ENCODE measurements around the gene CIROP.
"Not testable (repeated sequence)": the region's sequence is repeated elsewhere in the genome, so short reads cannot be mapped to it uniquely, and the experiment has no call there.

CIROP gene

DNA sequence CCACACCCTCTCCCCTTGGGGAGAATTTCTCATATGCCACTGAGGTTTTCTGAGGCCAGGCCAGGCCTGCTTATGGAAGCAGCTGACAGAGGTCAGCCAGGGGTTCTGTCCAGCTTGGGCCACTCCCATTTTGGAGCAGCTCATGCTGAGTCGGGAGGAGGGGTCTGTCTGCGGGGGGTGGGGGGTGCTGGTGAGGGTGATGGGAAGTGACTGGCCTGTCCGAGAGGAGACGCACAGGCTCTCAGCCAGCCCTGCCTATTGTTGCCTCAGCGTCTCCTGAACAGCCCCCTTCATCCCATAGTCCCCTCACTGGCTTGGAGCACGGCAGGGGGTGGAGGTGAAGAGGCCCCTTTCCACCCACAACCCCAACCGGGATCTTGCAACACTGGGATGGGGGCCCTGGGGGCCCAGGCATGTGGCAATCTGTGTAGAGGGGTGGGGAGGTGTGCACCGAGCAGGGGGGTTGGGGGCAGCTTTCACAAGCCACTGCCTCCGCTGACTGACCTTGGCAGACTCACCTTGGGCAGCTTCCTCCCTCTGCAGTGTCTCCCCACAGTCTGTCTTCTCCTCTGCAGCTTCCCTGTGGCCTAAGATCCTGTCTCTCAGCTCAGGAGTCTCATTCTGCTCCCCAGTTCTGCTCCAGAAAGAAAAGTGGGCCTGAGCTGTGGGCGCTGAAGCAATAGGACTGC, 8.8 kb upstream of the CIROP start:
- DNase-seq, result no peak

DNA sequence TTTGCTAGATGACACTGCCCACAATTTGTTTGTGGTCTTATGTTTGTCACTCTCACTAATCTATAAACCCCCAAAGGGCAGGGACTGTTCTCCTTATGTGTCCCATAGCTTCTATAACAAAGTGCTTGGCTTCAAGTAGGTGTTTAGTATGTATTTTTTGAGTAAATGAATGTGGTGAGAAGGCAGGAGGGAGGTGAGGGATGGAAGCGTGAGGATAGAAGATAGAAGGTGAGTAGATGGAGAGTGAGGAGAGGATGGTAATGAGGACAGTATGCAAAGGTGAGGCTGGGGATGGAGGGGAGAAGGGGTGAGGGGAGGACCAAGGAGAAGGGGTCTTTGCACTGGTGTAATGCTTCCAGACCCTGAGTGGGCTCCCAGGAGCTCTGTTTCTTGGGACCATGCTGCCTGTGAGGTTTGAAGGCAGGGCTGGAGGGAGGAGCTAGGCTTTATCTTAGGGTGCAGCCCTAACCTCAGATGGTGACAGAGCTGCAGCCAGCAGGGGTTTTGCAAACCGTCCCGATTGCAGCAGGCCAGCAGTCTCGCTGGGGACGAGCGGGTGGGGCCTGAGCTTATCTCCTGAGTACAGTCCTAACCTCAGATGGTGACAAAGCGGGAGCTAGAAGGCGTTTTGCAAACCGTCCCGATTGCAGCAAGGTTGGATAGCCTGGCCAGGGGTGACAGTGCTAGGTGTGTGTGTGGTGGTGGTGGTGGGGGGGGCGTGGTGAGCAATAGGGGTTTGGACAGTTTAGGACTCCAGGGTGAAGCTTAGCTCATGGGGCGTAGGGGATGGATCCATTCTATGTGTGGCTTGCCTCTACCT, 7.8 kb upstream of the CIROP start:
- DNase-seq, result peak; percentile 97

DNA sequence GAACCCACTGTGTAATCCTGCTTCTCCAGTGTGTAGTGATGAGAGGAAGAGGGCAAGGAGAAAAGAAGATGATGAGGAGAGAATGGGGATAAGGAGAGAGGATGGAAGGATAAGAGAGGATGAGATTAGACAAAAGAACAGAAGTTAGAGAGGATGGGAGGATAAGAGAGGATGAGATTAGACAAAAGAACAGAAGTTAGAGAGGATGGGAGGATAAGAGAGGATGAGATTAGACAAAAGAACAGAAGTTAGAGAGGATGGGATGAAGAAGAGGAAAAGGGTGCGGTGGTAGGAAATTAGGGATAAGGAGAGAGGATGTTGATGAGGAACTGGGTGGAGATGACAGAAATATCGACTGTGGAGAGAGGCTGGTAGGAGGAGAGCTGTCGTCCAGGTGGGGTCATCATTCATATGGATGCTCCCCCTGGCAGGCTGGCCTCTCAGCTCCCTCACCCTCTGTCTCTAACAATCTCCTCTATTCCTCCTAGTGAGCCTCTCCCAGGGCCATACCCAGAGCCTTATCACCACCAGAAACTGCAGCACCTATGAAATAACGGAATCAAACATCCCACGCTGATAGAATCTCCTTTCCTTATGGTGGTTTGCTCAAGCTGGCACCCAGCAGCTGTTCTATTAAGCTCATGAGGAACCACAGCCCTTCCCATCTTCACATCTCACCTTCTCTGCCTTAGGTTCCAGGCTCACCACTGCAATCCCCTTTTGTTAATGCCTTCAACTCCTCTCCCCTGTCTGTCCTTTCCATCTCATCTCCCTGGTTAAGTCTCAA, 6.0 kb upstream of the CIROP start:
- DNase-seq, result peak; percentile 45

DNA sequence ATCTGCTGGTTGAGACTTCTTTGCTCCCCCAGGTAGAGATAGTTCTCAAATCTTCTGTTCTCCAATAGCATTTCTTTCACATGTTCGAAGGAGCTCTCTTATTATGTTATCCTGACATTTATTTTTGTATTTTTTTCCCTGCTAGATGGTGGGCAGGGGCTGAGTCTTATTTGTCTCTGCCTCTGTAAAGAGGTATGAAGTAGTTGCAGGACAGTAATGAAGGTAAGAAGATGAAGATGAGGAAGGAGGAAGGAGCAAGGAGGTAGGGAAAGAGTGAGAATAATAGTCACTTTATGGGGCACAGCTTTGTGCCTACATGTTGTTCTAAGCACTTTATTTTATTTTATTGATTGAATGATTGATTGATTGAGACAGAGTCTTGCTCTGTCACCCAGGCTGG, 5.0 kb upstream of the CIROP start:
- DNase-seq, result no peak

DNA sequence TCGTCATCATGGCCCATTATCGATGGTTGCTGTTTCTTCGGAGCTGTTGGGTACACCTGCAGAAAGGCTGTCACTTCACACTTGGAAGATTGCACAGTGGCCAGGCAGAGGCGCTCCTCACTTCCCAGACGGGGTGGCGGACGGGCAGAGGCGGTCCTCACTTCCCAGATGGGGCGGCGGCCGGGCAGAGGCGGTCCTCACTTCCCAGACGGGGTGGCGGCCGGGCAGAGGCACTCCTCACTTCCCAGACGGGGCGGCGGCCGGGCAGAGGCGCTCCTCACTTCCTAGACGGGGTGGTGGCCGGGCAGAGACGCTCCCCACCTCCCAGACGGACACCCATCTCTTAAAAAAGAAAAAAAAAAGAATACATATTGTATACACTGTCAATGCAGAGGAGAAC, 3.4 kb upstream of the CIROP start:
- DNase-seq, result not testable (repeated sequence)

DNA sequence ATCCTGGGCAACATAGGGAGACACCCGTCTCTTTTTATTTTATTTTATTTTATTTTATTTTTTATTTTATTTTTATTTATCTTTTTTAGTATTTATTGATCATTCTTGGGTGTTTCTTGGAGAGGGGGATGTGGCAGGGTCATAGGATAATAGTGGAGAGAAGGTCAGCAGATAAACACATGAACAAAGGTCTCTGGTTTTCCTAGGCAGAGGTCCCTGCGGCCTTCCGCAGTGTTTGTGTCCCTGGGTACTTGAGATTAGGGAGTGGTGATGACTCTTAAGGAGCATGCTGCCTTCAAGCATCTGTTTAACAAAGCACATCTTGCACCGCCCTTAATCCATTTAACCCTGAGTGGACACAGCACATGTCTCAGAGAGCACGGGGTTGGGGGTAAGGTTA, 2.8 kb upstream of the CIROP start:
- not testable (repeated sequence) for DNase-seq

DNA sequence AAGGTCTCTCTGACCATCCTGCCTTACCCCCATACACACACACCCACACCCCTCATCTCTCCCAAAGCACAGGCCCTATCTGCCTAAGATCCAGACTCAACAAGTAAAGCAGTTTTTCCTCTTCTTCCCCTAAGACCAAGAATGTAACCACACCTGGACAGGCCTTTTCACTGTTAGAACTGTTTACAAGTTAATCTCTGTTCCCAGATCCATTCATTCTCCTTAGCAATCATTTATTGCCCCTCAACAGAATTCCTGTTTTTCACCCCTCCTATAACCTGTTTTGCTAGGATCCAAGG, 1.9 kb upstream of the CIROP start:
- no peak for DNase-seq

DNA sequence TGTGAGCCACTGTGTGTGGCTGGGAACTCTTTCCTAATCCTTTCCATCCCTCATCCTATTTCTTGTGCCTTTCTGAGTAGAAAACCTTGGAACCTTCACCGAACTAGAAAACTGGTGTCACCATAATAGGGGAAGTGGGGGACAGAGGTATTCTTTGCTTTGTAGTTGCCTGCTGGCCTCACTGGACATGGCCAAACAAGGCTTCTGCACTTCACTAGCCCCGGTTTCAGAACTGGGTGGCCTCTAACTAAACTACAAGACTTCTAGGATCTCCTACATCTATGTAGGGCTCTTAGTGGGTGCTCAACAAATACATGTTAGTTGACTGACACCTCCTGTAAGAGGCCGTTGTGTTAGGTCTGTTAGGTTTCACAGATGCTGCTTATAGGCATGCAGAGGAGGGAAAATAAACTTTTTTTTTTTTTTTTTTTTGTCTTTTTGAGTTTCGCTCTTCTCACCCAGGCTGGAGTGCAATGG, 597 bp upstream of the CIROP start:
- DNase-seq, result no peak

DNA sequence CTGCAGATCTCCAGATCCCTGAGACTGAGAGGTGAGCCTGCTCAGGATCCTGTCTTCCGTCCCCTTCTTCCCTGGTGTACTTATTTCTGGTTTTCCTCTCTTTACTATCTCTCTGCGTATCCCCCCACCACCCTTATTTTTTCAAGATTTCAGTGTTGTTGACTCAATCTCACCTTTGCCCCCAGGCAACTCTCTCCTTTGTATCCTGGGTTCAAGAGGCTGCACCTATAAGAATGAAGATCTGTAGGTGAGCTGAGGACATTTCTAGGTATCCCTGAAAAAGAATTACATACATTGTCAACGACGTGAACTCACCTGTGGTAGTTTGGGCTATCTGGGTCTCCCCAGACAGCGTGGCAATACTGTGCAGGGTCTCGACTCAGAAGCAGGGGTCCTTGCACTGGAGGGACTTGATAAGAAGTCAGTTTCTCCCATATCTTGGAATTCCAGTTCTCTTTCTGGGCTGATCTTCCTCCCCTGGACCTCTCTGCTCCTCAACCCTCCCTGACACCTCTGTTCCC, 659 bp downstream of the CIROP start:
- no peak for DNase-seq

DNA sequence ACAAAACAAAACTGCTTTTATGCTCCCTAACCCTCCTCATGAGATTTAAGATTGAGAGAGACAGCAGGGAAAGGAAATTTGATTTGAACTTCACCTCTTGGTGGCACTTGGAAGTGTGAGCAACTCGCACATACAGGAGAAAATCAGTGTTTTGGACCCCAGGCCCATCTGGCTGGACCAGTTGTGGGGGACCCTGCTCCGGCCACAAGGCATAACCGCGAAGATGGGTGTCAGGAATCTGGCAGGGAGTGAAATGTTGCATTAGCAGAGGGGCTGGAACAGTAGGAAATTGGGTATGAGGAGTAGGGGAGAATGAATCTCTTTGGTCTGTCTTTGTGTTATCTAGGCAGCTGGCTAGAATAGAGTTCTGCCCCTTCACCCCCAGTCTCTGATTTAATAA, 1.2 kb downstream of the CIROP start:
- DNase-seq, result no peak

DNA sequence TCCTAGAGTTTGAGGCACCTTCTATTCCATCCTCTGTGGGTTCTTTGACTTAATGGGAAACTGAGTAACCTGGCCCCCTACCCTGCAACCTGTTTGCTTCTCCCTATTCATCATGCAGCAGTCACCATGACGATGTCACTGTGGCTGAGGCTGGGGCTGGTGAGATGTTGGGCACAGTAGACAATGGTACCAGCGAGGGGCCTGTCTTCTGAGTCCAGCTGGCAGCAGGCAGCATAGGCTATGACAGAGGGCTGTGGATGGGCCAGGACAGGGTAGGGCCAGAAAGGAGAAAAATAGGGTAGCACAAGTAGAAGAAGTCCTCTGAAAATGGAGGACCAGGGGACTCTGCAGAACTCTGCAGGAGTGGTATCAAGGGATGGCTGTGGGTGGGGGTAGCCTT, 2.0 kb downstream of the CIROP start:
- no peak for DNase-seq

DNA sequence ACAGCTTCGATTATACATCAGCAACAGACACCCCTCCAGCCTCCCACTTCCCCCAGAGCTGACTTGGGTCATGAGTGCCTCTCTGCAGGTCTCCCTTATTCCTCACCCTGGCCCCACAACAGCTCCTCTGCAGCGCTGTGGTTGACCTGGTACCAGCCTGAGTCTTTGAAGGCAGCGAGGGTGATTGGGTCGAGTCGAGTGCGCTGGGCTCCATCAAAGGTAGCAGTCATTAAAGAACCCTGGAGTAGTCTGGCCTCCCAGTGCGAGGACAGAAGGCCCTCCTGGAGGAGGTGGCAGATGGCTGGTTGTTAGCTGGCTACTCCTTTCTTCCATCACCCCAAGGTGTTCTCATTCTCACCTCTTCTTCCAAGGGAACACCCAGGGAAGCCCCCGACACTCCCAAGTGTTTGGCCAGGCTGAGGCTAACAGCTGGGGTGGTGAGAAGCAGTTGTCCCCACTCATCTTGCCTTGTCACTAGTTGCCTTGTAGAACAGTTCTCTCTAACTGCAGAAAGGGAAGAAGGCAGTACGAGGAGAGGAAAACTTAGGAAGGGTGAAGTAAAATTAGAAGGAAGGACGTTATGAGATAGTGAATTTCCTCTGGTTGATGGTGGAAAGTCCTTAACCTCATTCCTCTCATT, 2.7 kb downstream of the CIROP start:
- DNase-seq, result no peak

DNA sequence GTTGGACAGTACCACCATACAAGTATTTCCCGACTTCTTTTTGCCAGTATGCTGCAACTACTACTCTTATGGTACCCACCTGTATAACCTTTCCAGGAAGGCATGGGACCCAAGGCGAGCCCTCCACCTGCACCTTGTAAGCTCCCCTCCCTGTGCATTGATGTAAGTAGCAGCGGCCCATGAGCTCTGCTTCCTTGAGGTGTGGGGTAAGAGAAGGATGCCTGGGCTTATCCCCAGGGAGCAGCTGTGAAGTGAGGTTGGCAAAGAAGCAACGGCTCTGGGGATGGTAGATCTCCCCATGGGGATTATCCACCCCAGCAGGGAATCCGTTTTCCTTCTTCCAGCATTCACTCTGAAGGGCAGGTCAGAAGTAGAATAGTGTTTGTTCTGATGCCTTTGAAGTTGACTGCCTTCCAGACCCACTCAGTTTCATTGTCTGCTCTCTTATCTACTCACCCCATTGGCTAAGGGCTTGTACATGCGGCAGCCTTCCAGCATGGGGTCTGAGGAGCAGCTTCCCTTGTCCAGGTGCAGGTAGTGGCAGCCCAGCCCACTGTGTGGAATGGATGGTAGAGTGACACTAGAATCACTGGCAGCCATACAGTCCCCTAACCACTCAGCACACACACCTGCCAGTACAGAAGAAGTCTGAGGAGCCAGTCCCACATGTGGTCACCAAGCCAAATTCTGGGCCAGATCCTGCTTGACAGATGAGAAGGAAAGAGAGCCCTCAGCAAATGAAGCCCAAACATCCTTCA, 3.4 kb downstream of the CIROP start:
- DNase-seq, result no peak

DNA sequence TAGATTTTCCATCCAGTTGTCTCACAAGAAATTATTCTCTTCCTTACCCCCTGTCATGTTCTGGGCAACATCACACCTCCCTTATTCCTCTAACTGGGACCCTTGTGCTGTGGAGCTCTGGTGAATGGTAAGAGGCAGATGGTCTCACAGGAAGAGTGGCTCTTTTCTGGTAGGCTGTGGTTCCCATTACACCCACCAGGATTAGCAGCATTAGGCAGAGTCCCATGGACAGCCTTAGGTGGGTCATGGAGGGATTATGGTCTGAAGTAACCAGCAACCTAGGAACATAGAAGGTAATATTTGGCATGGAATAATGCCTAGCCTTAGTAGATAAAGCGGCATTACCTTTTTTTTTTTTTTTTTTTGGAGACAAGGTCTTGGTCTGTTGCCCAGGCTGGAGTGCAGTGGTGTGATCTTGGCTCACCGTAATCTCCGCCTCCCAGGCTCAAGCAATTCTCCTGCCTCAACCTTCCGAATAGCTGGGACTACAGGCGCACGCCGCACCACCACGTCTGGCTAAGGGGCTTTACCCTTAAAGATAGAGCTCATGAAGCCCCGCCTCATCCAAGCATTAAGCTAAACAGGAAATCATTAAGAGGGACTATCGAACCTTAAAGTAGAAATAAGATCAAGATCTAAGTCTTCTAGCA, 5.5 kb downstream of the CIROP start:
- DNase-seq, result peak; percentile 57

DNA sequence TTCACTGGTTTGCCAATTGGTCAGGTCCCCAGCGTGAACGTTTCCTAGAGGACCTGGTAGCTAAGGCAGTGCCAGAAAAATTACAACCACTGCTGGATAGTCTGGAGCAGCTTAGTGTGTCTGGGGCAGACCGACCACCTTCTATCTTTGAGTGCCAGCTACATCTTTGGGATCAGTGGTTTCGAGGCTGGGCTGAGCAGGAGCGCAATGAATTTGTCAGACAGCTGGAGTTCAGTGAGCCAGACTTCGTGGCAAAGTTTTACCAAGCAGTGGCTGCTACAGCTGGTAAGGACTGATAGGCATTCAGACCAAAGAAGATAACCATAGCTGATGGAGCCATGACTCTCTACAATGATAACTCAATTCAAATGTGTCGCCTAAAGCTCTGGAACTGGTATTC, 7.0 kb downstream of the CIROP start:
- peak; percentile 96 for DNase-seq

DNA sequence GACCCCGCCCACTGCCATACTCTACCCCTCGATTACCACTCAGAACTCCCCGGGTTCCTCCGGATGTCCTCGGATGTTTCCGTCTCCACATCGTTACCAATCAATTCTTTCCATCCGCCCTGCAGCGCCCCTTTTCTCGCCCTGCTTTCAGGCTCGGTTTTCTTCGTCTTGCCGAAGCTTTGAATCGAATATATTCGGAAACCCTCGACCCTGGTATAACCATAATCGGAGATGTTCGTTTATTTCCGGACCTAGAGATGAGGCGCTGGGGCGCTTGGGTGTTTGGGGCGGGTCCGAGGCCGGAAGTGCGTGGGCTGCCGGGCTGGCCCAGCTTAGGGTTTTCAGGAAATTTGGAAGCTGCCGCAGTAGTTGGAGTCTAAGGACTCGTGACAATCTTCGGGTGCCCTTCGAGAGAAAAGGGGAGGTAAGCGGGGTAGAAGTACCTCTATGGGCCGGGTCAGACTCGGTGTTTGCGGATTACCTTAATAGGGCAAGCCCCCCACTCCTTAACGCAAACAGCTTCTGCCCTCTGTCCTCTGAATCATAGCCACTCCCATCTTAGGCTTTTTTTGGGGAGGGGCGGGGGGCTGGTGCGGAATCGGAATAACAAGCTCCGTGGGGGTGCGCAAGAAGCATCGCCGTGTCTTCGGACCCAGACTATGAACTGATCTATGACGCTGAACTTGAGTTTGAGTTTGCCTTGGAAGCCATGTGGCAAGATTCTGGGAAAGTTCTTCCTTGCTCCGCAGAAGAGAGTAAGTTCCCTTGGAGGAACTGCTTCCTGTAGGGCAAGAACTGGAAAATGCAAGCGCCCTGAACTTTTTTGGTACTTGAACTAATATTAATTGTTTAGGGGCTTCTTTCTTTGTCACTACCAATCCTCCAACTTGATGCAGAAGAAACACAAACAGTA, 9.3 kb downstream of the CIROP start, which contains the start of gene C14orf119:
Gene C14orf119, plus strand, starts transcription at position 310 of the 913 bp plus-strand sequence. CDS start 2,154 bp downstream, outside the sequence.
- DNase-seq, result peak; percentile 100

DNA sequence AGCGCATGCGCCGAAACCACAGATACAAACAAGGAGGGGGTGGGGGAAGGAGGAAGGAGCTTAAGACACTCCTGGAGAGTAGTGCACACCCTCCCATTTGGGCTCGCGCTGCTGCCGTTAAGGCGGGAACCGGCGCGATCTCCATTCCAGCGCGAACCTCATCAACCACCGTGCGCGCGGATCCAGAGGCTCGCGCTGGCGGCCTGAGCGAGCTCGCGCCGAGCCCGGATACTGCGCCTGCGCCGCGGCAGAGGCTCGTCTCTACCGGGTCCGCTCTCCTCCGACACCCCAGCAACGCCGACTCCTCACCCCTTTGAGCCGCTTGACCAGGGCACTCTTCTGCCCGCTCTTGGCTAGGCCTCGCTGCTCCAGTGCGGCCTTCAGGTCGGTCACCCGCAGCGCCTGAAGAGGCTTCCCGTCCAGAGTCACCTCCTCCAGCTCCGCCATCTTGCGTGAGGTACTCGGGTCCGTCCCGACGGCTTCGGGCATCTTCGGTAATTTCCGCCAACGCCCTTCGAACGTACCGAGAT, 10.1 kb downstream of the CIROP start, which contains the start of gene ACIN1:
Gene ACIN1, minus strand, starts transcription at position 471 of the 530 bp plus-strand sequence. Its CDS starts 24 bp downstream, at position 447.
- peak; percentile 90 for DNase-seq

DNA sequence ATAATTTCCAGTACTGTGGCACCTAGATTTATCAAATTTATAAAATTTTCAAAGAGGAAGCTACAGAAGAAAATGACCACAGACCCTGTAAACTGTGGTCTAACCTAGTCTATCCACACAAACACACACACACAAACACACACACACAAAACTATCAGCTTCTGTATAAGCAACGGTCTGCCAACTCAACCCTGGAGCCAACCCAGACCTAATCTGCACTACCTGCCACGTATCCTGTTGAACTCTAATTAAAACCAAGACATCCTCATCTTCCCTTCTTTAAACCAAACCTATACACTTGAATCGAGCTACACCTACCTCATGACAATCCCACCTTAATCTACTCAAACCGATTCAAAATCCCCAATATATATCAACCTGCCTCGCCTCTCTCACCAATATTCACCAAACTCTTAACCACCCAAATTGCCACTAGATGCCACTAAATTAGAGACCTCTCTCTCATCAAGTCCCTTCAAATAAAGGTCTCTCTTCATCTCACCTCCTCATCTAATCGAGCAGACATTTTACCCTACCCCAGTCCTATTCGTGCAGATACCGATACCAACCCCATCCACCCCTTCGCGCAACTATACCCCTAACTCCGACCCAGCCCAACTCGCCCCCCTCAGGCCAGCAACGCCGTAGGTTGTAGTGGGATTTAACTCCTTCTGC, 10.7 kb downstream of the CIROP start:
- DNase-seq, result no peak

DNA sequence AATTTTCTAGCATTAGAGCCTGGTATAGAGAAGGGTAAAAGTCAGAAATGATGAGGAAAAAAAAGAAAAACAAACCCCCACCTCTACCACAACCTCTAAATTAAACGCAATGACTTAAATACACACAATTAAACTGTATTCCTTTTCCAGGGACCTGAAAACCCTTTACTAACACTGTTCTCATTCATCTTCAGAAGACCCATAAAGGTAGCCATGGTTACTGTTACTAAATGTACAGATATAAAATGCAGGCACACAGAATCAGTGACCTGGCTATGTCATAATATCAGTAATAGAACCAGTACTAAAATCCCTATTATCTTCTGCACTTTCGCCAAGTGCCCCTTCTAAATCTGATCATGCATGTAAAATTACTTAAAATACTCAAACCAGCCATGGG, 11.3 kb downstream of the CIROP start:
- no peak for DNase-seq

All from hematopoietic multipotent progenitor cell treated with erythropoietin and hydrocortisone succinate and interleukin-3 and kit ligand, for 8 days (in vitro differentiated cells).